Eye (tissue), 1 donor: Measurements from ENCODE around the gene ADIPOR2.
"Not testable (repeated sequence)": the region's sequence is repeated elsewhere in the genome, so short reads cannot be mapped to it uniquely, and the experiment has no call there.

Experiments used
- DNase-seq: peaks from one replicate; pipeline ENCODE4 v3.0.0-alpha.2; 2015

ADIPOR2 gene

DNA sequence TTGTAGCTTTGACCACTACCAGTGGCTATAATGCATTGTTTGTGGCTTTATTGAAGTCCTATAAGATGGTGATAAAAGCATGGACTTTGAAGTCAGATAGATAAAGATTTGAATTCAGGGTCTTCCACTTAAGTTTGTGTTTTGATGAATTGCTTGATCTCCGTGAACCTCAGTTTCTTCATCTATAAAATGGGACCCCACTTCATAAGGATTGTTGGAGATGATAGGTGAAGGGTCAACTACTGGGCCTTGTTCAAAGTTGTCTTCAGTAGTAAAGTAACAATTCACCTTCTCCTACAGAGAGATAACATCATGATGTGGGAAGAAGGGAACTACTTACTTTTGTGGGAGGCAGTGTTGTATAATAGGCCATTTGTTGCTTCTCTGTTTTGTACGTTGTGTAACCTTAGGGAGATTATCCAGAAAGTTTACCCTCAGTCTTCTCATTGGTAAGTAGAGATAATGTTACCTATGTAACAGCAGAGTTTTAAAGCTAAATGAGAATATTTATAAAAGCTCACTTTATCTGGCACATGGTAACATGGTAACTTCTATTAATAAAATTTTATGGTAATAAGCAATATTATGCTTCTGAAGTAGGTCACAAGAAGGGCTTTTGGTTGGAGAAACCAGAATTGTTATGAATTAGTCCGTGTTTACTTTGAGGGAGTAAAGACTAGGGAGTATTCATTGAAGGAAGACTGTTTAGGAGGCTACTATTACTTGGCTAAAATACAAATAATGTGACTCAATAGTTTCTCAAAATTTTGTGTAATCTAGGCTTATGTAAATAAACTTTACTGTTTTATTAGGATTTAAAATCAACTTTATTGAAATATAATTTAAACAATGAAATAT, 15.1 kb downstream of the ADIPOR2 start:
- no peak for DNase-seq

DNA sequence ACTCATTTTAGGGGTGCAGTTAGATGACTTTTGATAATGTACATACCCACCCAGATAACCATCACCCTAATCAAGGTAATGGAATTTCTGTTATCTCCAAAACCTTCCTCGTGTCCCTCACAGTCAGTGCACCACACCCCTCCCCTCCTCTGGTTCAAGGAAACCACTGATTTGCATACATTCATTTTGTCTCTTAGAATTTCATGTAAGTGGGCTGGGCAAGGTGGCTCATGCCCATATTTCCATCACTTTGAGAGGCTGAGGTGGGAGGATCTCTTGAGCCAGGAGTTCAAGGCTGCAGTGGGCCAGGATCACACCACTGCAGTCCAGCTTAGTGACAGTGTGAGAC, 15.7 kb downstream of the ADIPOR2 start:
- no peak for DNase-seq

GRCh38 chr12:1707051-1707450, 16.2 kb downstream of the ADIPOR2 start:
- no peak for DNase-seq

- not testable (repeated sequence) for DNase-seq
Observed at GRCh38 chr12:1709968-1710367, 19.1 kb downstream of the ADIPOR2 start.

DNA sequence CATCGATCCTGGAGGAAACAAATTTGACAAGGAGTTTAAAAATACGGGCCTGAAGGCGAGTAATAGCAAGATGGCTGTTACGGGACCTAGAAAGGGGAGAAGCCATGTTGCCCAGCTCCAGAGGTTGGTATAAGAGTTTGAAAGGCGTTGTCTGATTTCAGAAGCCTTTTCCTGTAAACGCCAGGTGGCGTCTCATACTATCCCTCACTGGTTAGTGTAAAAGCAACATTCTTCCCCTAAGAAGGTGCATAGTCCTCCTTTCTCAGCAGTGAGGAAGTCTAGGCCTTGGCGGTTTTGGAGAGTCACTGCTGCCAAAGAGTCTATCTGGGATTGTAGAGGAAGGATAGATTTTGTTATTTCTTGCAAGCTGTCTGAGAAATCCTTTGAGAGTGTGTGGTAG, 20.0 kb downstream of the ADIPOR2 start:
- DNase-seq: not testable (repeated sequence)

DNA sequence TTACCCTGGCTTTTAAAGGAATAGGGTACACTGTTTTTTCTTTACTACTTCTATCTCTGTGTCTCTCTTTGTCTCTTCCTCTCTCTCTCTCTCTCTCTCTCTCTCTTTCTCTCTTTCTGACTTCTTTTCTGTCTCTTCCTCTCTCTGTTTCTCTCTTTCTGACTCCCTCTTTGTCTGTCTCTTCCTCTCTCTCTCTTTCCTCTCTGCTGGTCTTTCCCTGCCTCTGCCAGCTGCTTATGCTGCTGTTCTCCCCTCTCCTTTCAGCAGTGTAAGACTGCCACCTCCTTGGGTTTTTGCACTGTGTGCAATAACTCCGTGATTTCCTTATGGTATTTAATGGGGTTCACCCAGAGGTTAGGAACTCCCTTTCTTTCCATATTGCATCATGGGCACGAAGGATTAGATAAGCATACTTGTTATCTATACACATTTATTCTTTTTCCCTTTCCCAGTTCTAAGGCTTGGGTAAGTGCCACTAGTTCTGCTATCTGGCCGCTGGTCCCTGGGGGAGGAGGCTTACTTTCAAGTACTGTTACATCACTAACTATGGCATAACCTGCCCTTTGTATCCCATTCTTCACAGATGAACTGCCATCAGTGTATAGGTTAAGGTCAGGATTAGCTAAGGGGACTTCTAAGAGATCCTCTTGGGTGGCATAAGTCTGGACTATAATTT, 20.8 kb downstream of the ADIPOR2 start:
- not testable (repeated sequence) for DNase-seq

GRCh38 chr12:1712305-1712704, 21.4 kb downstream of the ADIPOR2 start:
- DNase-seq: not testable (repeated sequence)

DNA sequence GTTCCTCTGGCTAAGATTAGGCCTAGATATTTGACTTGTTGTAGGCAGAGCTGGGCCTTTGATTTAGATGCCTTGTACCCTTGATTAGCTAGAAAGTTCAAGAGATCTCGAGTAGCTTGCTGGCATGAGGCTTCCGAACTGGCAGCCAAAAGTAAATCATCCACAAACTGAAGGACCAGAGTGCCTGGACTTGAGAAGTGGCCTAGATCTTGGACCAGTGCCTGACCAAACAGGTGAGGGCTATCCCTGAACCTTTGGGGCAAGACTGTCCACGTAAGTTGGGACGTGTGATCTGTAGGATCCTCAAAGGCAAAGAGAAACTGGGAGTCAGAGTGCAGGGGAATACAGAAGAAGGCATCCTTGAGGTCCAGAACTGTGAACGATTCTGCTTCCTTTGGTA, 22.0 kb downstream of the ADIPOR2 start:
- DNase-seq: not testable (repeated sequence)

DNA sequence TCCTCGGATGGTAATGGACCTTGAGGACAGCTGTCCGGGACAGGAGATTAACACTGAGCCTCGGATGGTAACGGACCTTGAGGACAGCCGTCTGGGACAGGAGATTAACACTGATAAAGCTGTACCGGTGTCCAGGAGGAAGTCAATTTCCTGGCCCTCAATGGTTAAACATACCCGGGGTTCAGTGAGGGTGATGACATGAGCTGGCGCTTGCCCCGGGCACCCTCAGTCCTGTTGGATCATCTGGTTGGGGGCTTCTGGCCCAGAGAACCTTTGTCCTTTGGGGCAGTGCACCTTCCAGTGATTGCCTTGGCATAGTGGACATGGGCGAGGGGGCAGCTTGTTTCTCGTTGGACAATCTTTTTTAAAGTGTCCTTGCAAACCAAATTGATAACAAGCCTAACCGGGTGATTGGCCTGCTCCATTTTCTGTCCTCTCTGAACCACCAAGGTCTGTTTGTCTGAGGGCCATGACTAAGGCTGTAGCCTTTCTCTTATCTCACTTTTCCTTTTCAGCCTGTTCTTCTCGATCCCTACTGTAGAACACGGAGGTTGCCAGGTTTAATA, 23.0 kb downstream of the ADIPOR2 start:
- not testable (repeated sequence) for DNase-seq

GRCh38 chr12:1715459-1715858, 24.6 kb downstream of the ADIPOR2 start:
- not testable (repeated sequence) for DNase-seq

DNA sequence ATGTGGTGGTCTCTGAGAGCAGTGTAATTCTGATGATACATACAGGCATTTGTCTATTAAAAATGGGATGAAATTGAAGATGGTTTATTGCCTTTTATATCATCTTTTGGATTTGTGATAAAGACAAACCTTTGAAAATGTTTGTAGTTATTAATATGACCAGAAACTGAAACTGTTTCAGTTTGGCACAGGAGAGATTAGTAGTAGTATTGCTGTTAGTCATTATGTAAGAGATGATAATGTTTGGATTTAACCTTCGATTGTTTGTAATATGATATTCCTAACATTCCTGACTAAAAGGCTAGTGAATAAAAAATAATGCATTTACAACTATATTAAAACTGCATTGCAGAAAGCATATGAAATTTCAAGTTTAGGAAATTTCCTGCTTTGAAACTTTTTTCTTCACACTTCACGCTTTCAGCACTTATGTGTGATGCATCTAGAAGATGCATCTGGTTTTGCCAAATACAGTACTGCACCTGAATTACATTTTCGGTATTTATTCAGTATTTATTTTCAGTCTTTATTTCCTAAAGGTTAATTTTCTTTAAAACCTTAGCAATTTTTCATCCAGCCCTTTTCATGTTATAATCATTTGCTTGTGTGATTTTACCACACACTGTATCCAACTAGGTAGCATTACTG, 25.5 kb downstream of the ADIPOR2 start:
- no peak for DNase-seq

GRCh38 chr12:1716911-1717310, 26.0 kb downstream of the ADIPOR2 start:
- DNase-seq: no peak

DNA sequence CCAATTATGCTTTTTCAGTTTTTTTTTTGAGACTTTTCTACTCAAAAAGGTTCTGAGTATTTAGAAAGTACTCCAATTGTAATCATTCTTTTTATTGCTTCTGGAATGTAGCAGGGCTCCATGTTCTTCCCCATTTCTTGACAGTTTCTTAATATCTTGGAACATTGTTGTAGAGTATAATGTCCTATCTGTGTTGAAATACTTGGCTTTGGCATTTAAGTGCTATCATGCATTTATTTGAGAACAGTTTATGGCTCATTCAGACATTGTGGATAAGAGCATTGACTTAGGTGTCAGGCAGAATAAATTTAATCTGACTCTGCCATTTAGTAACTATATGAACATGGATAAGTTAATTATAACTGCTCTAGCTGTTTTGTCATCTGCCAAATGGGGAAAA, 28.3 kb downstream of the ADIPOR2 start:
- no peak for DNase-seq

GRCh38 chr12:1720494-1720893, 29.6 kb downstream of the ADIPOR2 start:
- no peak for DNase-seq

- no peak for DNase-seq
Observed at GRCh38 chr12:1723721-1724120, 32.9 kb downstream of the ADIPOR2 start.

DNA sequence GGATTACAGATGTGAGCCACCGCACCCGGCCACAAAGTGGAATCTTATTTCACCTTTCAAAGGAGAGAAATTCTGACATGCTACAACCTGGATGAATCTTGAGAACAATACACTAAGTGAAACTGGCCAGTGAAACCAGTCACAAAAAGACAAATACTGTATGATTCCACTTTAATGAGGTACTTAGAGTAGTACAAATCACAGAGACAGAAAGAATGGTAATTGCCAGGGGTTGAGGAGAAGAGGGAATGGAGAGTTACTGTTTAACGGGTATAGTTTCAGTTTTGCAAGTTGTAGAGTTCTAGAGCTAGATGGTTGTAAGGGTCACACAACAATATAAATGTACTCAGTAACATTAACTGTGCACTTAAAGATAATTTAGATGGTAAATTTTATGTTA, 33.4 kb downstream of the ADIPOR2 start:
- no peak for DNase-seq

- no peak for DNase-seq
Observed at GRCh38 chr12:1726753-1727152, 35.9 kb downstream of the ADIPOR2 start.

DNA sequence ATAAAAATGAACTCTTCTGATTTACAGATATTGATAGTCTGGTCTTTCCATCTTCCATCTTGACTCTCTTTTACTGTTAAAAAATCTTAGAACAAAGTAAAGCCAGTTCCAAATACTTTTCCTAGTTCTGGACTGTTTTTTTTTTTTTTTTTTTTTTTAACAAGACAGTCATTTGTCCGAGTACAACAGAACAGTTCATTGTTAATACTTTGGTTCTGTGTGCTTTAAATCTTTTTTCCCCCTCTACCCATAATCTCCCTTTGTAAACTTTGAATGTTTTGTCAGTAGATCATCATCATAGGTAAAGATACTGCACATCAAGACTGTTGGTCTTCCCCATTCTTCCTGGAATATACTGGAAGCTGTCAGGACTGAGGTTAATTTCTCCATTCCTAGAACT, 38.0 kb downstream of the ADIPOR2 start:
- no peak for DNase-seq

GRCh38 chr12:1731019-1731687, 40.3 kb downstream of the ADIPOR2 start:
- no peak for DNase-seq

- not testable (repeated sequence) for DNase-seq
Observed at GRCh38 chr12:1731688-1732078, 40.8 kb downstream of the ADIPOR2 start.

- no peak for DNase-seq
Observed at GRCh38 chr12:1732914-1733313, 42.0 kb downstream of the ADIPOR2 start.

DNA sequence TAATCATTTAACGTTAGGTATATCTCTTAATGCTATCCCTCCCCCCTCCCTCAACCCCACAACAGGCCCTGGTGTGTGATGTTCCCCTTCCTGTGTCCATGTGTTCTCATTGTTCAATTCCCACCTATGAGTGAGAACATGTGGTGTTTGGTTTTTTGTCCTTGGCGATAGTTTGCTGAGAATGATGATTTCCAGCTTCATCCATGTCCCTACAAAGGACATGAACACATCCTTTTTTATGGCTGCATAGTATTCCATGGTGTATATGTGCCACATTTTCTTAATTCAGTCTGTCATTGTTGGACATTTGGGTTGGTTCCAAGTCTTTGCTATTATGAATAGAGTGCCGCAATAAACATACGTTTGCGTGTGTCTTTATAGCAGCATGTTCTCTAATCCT, 42.8 kb downstream of the ADIPOR2 start:
- DNase-seq: not testable (repeated sequence)
